H1 (cell line): Measurements from ENCODE around the gene SLC2A4. TPM values are rescaled to one million over a fixed set of nuclear protein-coding genes. Genes with fewer than 3 reads are reported as not detected.

ENCODE experiments used
- ASH2L ChIP-seq: fragments of 200-600, 300-600 bp; sonication (generic); IDR thresholded peaks from one replicate; pipeline ENCODE4 v1.7.1; 2017; ENCODE audit warnings: low read length
- EGR1 ChIP-seq: IDR thresholded peaks from 2 replicates; pipeline ENCODE4 v1.6.1; 2011; ENCODE audit warnings: low read depth, low read length, borderline replicate concordance
- FOSL1 ChIP-seq: IDR thresholded peaks from 2 replicates; pipeline ENCODE4 v1.6.1; 2011; ENCODE audit warnings: mild to moderate bottlenecking, low read depth, low read length, moderate library complexity; ENCODE audit not compliant: insufficient read depth
- KDM1A ChIP-seq: fragments of 200-600, 300-600 bp; sonication (generic); IDR thresholded peaks from 2 replicates; pipeline ENCODE4 v1.7.1; 2016; ENCODE audit warnings: mild to moderate bottlenecking, low read length, borderline replicate concordance
- KDM4A ChIP-seq: IDR thresholded peaks from one replicate; pipeline ENCODE4 v1.7.1; 2012; ENCODE audit warnings: low read depth, mild to moderate bottlenecking, moderate library complexity, low read length, inconsistent platforms; ENCODE audit not compliant: severe bottlenecking
- POLR2A ChIP-seq, 2 experiments: IDR thresholded peaks; 1 replicate in 1 of 2; 2 replicates in 1 of 2; pipeline ENCODE4 v1.6.1; 2011; ENCODE audit warnings: low read depth in 2 of 2, low read length in 2 of 2, mild to moderate bottlenecking in 2 of 2; ENCODE audit errors: control extremely low read depth in 1 of 2
- RAD21 ChIP-seq, 2 experiments: IDR thresholded peaks in 1 of 2; conservative IDR thresholded peaks in 1 of 2; 2 replicates each; pipeline ENCODE4 v1.6.1; 2011; ENCODE audit warnings: low read depth in 2 of 2, low read length in 2 of 2, improper control_type of control experiment in 1 of 2, inconsistent platforms in 1 of 2, mild to moderate bottlenecking in 1 of 2, moderate library complexity in 1 of 2
- SP1 ChIP-seq: IDR thresholded peaks from 2 replicates; pipeline ENCODE4 v1.6.1; 2011; ENCODE audit warnings: low read depth, low read length
- SUZ12 ChIP-seq: fragments of 200-600 bp; sonication (generic); IDR thresholded peaks from 2 replicates; pipeline ENCODE4 v1.6.1; 2012; ENCODE audit warnings: mild to moderate bottlenecking, inconsistent platforms, low read length, moderate library complexity, mixed read lengths
- TAF1 ChIP-seq: IDR thresholded peaks from 2 replicates; pipeline ENCODE4 v1.6.1; 2011; ENCODE audit warnings: mild to moderate bottlenecking, low read depth, low read length
- TAF7 ChIP-seq: optimal IDR thresholded peaks from 2 replicates; pipeline ENCODE3; 2011; ENCODE audit warnings: low read depth, mild to moderate bottlenecking, inconsistent platforms, low read length, moderate library complexity, borderline replicate concordance
- YY1 ChIP-seq: IDR thresholded peaks from 2 replicates; pipeline ENCODE4 v1.6.1; 2011; ENCODE audit warnings: low read depth, mild to moderate bottlenecking, low read length
- ZNF274 ChIP-seq: IDR thresholded peaks from 2 replicates; pipeline ENCODE4 v1.7.0; 2012; ENCODE audit warnings: low read length, borderline replicate concordance; ENCODE audit errors: extremely low read depth
- polyA plus RNA-seq, 7 experiments: library from polyadenylated mRNA; depleted of rRNA in 3 of 7; stranded (reverse) in 5 of 7; unstranded in 2 of 7; fragments of >200 nt in 5 of 7; fragments of 200-250 nt in 2 of 7; gene quantifications; 1 replicate in 5 of 7; 2 replicates in 1 of 7; 4 replicates in 1 of 7; pipeline versions ENCODE4 v1.2.1 to v1.2.3, GENCODE V29; 2011 to 2013; ENCODE audit warnings: missing spikeins in 2 of 7, mixed read lengths in 2 of 7
- total RNA-seq: library from RNA; stranded (reverse); fragmentation: NEBNext Ultra II Directional; extraction: Animal tissue kit (Norgen Biotek cat#: 25700); gene quantifications from 2 replicates; pipeline ENCODE4 v1.2.1, GENCODE V29; 2021
- TF ChIP-seq, protein P1 (sequence below), 3 experiments: IDR thresholded peaks; 1 replicate in 2 of 3; 2 replicates in 1 of 3; pipeline versions ENCODE4 v1.5.1 to v1.6.1; 2011; ENCODE audit warnings: low read length in 3 of 3, mild to moderate bottlenecking in 3 of 3, inconsistent platforms in 2 of 3, low read depth in 1 of 3, moderate library complexity in 1 of 3; ENCODE audit not compliant: insufficient read depth in 1 of 3; ENCODE audit errors: control extremely low read depth in 1 of 3

Gene SLC2A4
- total and polyA plus RNA-seq, 2 of the 8 experiments (the other 6 are each of a cell fraction or from before 2014, with no cell fraction given) = 5.7 to 6.9 TPM

DNA sequence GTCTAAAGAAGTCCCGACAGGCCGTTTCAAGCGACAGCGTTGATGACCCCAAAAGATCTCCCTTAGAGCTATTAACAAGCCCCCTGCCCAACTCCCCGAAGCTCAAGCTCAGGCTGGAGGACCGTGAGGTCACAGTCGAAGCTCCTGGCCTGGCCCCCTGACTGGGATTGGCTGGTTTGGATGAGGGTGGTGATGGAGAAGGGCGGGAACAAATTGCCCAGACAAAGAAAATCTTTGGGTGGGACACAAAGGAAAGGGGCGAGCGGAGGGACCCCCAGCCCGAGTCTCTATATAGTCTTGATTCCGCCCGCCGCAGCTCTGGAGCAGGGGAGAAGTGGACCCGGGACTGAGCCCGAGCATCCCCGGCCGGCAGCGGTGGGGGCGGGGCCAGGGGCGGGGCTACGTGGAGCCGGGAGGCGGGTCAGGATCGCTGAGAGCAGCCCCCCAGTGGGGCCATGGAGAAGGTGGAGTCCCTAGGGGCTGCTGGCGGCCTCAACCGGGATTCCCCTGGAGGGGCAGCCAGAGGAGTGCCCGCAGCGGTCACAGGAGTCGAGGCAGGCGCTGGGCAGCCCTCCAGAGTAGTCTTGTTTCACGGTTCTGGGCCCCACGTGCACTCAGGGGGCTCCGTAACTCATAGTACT lies 48.6 kb downstream of the SLC2A4 start (continued):
- TF ChIP-seq, protein P1, sequence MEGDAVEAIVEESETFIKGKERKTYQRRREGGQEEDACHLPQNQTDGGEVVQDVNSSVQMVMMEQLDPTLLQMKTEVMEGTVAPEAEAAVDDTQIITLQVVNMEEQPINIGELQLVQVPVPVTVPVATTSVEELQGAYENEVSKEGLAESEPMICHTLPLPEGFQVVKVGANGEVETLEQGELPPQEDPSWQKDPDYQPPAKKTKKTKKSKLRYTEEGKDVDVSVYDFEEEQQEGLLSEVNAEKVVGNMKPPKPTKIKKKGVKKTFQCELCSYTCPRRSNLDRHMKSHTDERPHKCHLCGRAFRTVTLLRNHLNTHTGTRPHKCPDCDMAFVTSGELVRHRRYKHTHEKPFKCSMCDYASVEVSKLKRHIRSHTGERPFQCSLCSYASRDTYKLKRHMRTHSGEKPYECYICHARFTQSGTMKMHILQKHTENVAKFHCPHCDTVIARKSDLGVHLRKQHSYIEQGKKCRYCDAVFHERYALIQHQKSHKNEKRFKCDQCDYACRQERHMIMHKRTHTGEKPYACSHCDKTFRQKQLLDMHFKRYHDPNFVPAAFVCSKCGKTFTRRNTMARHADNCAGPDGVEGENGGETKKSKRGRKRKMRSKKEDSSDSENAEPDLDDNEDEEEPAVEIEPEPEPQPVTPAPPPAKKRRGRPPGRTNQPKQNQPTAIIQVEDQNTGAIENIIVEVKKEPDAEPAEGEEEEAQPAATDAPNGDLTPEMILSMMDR (IDR thresholded peaks at IDR 0.05; ENCODE audit: control extremely low read depth in 1 of 3, insufficient read depth in 1 of 3, low read depth in 1 of 3, low read length in 3 of 3) = no peak
- TF ChIP-seq SP1 (peak; percentile 62; the same call in 1 of the 2 replicates), FOSL1 (no peak), POLR2A (IDR thresholded peaks at IDR 0.05; ENCODE audit: control extremely low read depth in 1 of 2, low read depth in 2 of 2, low read length in 2 of 2) (peak in 1 of 2 experiments; percentile 70; a peak in 2 of 3 replicates), TAF7 (peak; percentile 1), KDM4A (no peak), RAD21 (IDR thresholded peaks at IDR 0.05 in 1 of 2, conservative IDR thresholded peaks at IDR 0.05 in 1 of 2; ENCODE audit: low read depth in 2 of 2, low read length in 2 of 2) (no peak; a peak in 1 of 4 replicates), TAF1 (peak; percentile 51; the same call in 1 of the 2 replicates), KDM1A (no peak), ZNF274 (no peak), EGR1 (no peak), YY1 (0 out of 2 replicates have a peak, but pooled peaks have one; percentile 28), SUZ12 (no peak), ASH2L (peak; percentile 16)
- TF ChIP-seq, all 59 proteins: peak for 9
